Adrenal gland (tissue), 12 donors: ENCODE results near the gene SCN1A. TPM values are rescaled to one million over a fixed set of nuclear protein-coding genes. Genes with fewer than 3 reads are reported as not detected.

ENCODE experiments used
- DNase-seq, 7 donors: peaks; one replicate each; pipeline ENCODE4 v3.0.0-alpha.2; 2019 to 2020
- H3K27ac ChIP-seq, 5 donors: fragments of 200-600 bp; sonication (generic) in 4 of 5; 1 replicate in 3 of 5; 2 replicates in 2 of 5; pipeline versions ENCODE4 v1.5.1 to v1.8.0; 2016 to 2020; ENCODE audit warnings: mild to moderate bottlenecking in 1 of 5
- H3K27me3 ChIP-seq: fragments of 200-600 bp; 2 replicates; pipeline ENCODE4 v1.8.0; 2021
- H3K36me3 ChIP-seq, 2 donors: fragments of 200-600 bp; replicated peaks in 1 of 2; 1 replicate in 1 of 2; 2 replicates in 1 of 2; pipeline versions ENCODE4 v1.5.1 to v1.8.0; 2018 to 2022
- H3K4me1 ChIP-seq, 2 donors: fragments of 200-600 bp; replicated peaks in 1 of 2; 1 replicate in 1 of 2; 2 replicates in 1 of 2; pipeline versions ENCODE4 v1.5.1 to v1.8.0; 2018 to 2021
- H3K4me3 ChIP-seq, 4 donors: fragments of 200-600 bp; sonication (generic) in 3 of 4; one replicate each; pipeline ENCODE4 v1.5.1; 2016 to 2018
- H3K9me3 ChIP-seq, 3 donors: fragments of 200-600 bp; sonication (generic) in 1 of 3; replicated peaks in 1 of 3; 1 replicate in 2 of 3; 2 replicates in 1 of 3; pipeline versions ENCODE4 v1.5.1 to v1.8.0; 2016 to 2021
- CTCF ChIP-seq, 6 experiments: fragments of 450-650 bp in 4 of 6; fragments of 200-600 bp in 2 of 6; sonication (generic) in 1 of 6; IDR thresholded peaks; 1 replicate in 5 of 6; 2 replicates in 1 of 6; pipeline versions ENCODE4 v1.5.1 to v1.8.0; 2016 to 2021; ENCODE audit warnings: antibody characterized with exemption in 6 of 6, mild to moderate bottlenecking in 2 of 6, moderate library complexity in 1 of 6
- POLR2A ChIP-seq, 2 donors: fragments of 450-650 bp; IDR thresholded peaks; one replicate each; pipeline ENCODE4 v1.6.1; 2017; ENCODE audit warnings: antibody characterized with exemption in 2 of 2, mild to moderate bottlenecking in 2 of 2, moderate library complexity in 1 of 2
- WGBS, 4 donors: extraction: QIAGEN DNeasy Blood & Tissue Kit in 2 of 4; methylation state at CpG; one replicate each; pipeline versions ENCODE4 v1.1.5 to v1.1.7; 2013 to 2017; 5-methylcytosine and 5-hydroxymethylcytosine counted together
- intact Hi-C, 2 donors: fragments of 100-400 bp; cut with DNase I; formaldehyde crosslinking; loops; one replicate each; pipeline versions ENCODE4 v1.14.1 to v1.15.0; 2022 to 2023
- polyA plus RNA-seq, 3 donors: library from polyadenylated mRNA; stranded (reverse); fragments of 200-250 nt in 2 of 3; fragments of 350-450 nt in 1 of 3; fragmentation: Illumina TruSeq in 1 of 3; extraction: RNeasy Lipid Tissue Mini Kit (QIAGEN cat#74804) in 1 of 3; gene quantifications; one replicate each; pipeline ENCODE4 v1.2.3, GENCODE V29; 2013 to 2014
- total RNA-seq, 9 donors: library from RNA; depleted of rRNA in 4 of 9; stranded (reverse); fragments of >200 nt in 4 of 9; fragments of 120-200 nt in 1 of 9; fragmentation: NEBNext Ultra II Directional in 1 of 9; extraction: Animal tissue kit (Norgen Biotek cat#: 25700) in 1 of 9; gene quantifications; one replicate each; pipeline versions ENCODE4 v1.1.0 to v1.2.4, GENCODE V29; 2013 to 2023
- donor health status: healthy with polysubstance abuse.
- donor health status: Bipolar disorder and iron deficiency.
- donor health status: DM: yes; HTN: yes; CAD: no.
- donor health status: DM: no; HTN: no; CAD: no.
- donor health status: DM: no; HTN: no; CAD: no.
- donor health status: DM: yes; HTN: yes; CAD: no.

Gene SCN1A
- total and polyA plus RNA-seq, 12 donors: 0.07 to 8.9 (median 0.22) TPM; not detected in 4

- intact Hi-C loops: no loop called here
- Histone ChIP-seq H3K27me3 (no peaks in the 10 kb centered on the region), H3K4me3 (no peak overlapping the region), H3K9me3 (no peaks in the 10 kb centered on the region), H3K27ac (no peak overlapping the region), H3K36me3 (no peaks in the 10 kb centered on the region), H3K4me1 (no peaks in the 10 kb centered on the region)
- no peak for DNase-seq
- 79 to 95% (median 89%) methylated on average over 2 of the region's 2 CpGs for WGBS, 4 donors
- no peak for TF ChIP-seq POLR2A (IDR thresholded peaks at IDR 0.05)
- no peak for TF ChIP-seq CTCF (IDR thresholded peaks at IDR 0.05)
These were observed 8.0 kb upstream of the SCN1A start for GRCh38 chr2:166135849-166136258.

- H3K4me1 ChIP-seq: no peaks in the 10 kb centered on the region
- H3K4me3 ChIP-seq: no peak overlapping the region
- H3K27ac ChIP-seq: no peak overlapping the region
- 68 to 86% (median 76%) methylated on average over 5 to 6 of the region's 6 CpGs for WGBS, 4 donors
- no peaks in the 10 kb centered on the region for H3K9me3 ChIP-seq
- no peaks in the 10 kb centered on the region for H3K36me3 ChIP-seq
- no peak for DNase-seq
- TF ChIP-seq POLR2A (IDR thresholded peaks at IDR 0.05) (no peak), CTCF (IDR thresholded peaks at IDR 0.05) (no peak)
- no peaks in the 10 kb centered on the region for H3K27me3 ChIP-seq
- intact Hi-C loops: no loop called here
These were observed 7.5 kb upstream of the SCN1A start for GRCh38 chr2:166135152-166135848.

DNA sequence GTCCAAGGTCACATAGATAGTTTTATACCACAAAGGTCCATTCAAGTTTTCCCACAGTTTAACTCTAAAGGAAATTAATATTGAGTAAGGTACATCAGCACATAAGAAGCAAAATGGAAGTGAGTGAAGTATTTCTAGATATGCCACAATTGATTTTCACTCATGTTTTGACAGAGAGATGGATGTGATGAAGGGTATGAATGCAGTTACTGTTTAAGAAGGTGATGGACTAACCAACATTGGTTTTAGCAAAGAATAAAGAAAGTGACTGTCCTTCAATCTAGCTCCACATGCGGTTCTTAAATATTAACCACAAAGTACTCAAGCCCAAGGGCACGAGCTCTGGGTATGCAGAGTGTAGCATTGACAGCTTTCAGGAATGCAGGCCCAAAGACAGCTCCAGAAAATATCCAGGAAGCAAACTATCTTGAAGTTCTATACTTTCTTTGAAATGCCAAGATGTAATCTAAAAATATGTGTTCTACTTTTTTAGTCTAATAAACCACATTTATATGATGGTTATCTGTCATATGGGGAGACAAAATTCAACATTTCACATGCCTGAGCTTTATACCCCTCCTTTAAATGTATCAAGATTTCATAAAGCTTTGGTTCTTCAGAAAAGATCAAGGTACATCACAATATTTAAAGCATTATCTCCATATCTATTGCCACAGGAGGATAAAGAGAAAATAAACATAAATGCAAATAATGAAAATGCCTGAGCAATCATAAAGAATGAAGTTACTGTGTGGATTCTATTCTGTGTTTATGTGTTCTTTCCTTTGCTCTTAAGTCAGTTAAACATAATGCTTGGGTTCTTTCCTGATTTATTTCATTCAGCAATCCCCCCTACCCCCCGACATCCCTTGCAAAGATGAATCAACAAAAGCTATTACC lies 6.7 kb upstream of the SCN1A start:
- TF ChIP-seq POLR2A (IDR thresholded peaks at IDR 0.05) (no peak), CTCF (IDR thresholded peaks at IDR 0.05) (no peak)
- intact Hi-C loops: no loop called here
- no peaks in the 10 kb centered on the region for H3K36me3 ChIP-seq

DNA sequence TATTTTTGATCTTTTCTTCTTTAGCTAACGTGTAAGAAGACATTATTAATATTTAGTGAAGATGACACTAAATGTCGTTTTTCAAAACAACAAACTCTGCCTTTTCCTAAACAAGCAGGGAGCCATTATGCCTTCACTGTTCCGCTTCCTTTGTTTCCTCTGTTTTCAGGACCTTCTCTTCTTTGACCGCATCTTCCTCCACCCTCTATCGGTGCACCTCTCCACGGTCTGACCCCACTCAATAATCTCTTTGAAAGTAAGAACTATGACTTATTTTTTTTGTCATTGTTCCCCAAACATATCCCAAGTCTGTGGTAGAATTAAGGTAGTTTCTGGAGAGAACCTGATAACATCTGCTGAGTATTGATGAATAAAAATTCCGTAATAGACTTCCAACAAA lies 5.8 kb upstream of the SCN1A start:
- TF ChIP-seq CTCF (IDR thresholded peaks at IDR 0.05) (no peak), POLR2A (IDR thresholded peaks at IDR 0.05) (no peak)
- H3K36me3 ChIP-seq: no peaks in the 10 kb centered on the region
- H3K27me3 ChIP-seq: no peaks in the 10 kb centered on the region
- no peak for DNase-seq
- H3K4me1 ChIP-seq: no peaks in the 10 kb centered on the region
- H3K27ac ChIP-seq: no peak overlapping the region
- no peak overlapping the region for H3K4me3 ChIP-seq
- intact Hi-C loops: no loop called here
- 71 to 79% (median 76%) methylated on average over 7 of the region's 7 CpGs for WGBS, 4 donors
- H3K9me3 ChIP-seq: no peaks in the 10 kb centered on the region

More for the DNA sequence above, 6.7 kb upstream of the SCN1A start:
- Histone ChIP-seq H3K4me3 (no peak overlapping the region), H3K27ac (no peak overlapping the region), H3K4me1 (no peaks in the 10 kb centered on the region), H3K27me3 (no peaks in the 10 kb centered on the region), H3K9me3 (no peaks in the 10 kb centered on the region)
- DNase-seq: no peak
- 72 to 80% (median 80%) methylated on average over 3 of the region's 3 CpGs for WGBS, 4 donors
